ENCODE measurements around the gene MLH1.

- TF ChIP-seq EZH2 (optimal IDR thresholded peaks at IDR 0.05; ENCODE audit: low read depth, low read length), result no peak
- no peak for TF ChIP-seq CTCF (IDR thresholded peaks at IDR 0.05; ENCODE audit: low read length)
- TF ChIP-seq EZH2phosphoT487 (IDR thresholded peaks at IDR 0.05; ENCODE audit: low read length), result no peak
These were observed 1.2 kb upstream of the MLH1 start for GRCh38 chr3:36991923-36992805.
